ENCODE results near the gene PTPRK. TPM values are rescaled to one million over a fixed set of nuclear protein-coding genes. Genes with fewer than 3 reads are reported as not detected.

PTPRK gene
- total and polyA plus RNA-seq, 2 of the 13 experiments (the other 11 are each of a cell fraction or from before 2014, with no cell fraction given): 43.6 to 98.3 TPM

GRCh38 chr6:128415387-128415786 is 105.0 kb downstream of the PTPRK start (continued):
- TF ChIP-seq ATF6 (CRISPR knock-in tag; conservative IDR thresholded peaks at IDR 0.05) (no peak), TRIM24 (CRISPR knock-in tag; IDR thresholded peaks at IDR 0.05) (no peak), SMAD1 (CRISPR knock-in tag; IDR thresholded peaks at IDR 0.05; ENCODE audit: borderline replicate concordance, low read depth) (no peak), TFDP2 (CRISPR knock-in tag; IDR thresholded peaks at IDR 0.05) (no peak)

GRCh38 chr6:128414943-128415342 is 105.5 kb downstream of the PTPRK start:
- ATAC-seq: peak; percentile 52; the same call in 2 of the 3 replicates
- no TSS peak for BruUV-seq (replicated peaks)
- H4K20me1 ChIP-seq (ENCODE audit: insufficient read depth, low read length): 0 out of 2 replicates have a peak, but pooled peaks cover 4% of the 10 kb centered on the region
- peaks cover 64% of the 10 kb centered on the region for H3K79me2 ChIP-seq (ENCODE audit: insufficient read depth, low read length)
- H3K27me3 ChIP-seq (ENCODE audit: control insufficient read depth in 1 of 2, insufficient read depth in 2 of 2, low read length in 2 of 2): no peaks in the 10 kb centered on the region
- H2AFZ ChIP-seq (ENCODE audit: low read length): no peak overlapping the region
- peak; percentile 32 for DNase-seq (ENCODE audit: low spot score)
- WGBS (ENCODE audit: low lambda C conversion rate): 59% methylated on average over 6 of the region's 6 CpGs
- H3K4me2 ChIP-seq (ENCODE audit: low read depth, low read length): no peak overlapping the region
- peaks cover 9% of the 10 kb centered on the region for H3K4me1 ChIP-seq (ENCODE audit: insufficient read depth, low read length)
- H3K4me3 ChIP-seq (replicated peaks in 1 of 3; ENCODE audit: insufficient read depth in 1 of 3, low read depth in 2 of 3, low read length in 3 of 3): no peak overlapping the region
- H3K27ac ChIP-seq (ENCODE audit: extremely low read length, insufficient read depth, low read length): no peak overlapping the region
- peaks cover 0 to 6% of the 10 kb centered on the region in 2 experiments; a peak in 3 of 5 replicates for H3K36me3 ChIP-seq (replicated peaks in 1 of 2; ENCODE audit: control insufficient read depth in 1 of 2, insufficient read depth in 2 of 2, low read length in 2 of 2)
- peak; percentile 4 for FAIRE-seq
- TF ChIP-seq PHF5A (CRISPR knock-in tag; IDR thresholded peaks at IDR 0.05; ENCODE audit: low read depth, unreplicated experiment): no peak
- 0 out of 2 replicates have a peak, but pooled peaks have one; percentile 18 for TF ChIP-seq ZMYM4 (CRISPR knock-in tag; IDR thresholded peaks at IDR 0.05)
- no peak for TF ChIP-seq E2F5 (CRISPR knock-in tag; conservative IDR thresholded peaks at IDR 0.05)
- TF ChIP-seq SOX13 (IDR thresholded peaks at IDR 0.05): no peak
- TF ChIP-seq SOX13 (CRISPR knock-in tag; conservative IDR thresholded peaks at IDR 0.05 in 1 of 2, IDR thresholded peaks at IDR 0.05 in 1 of 2): peak in 1 of 2 experiments; percentile 34; a peak in 1 of 4 replicates
- no peak for TF ChIP-seq NFRKB (IDR thresholded peaks at IDR 0.05)
- 0 out of 2 replicates have a peak, but pooled peaks have one; percentile 32 for TF ChIP-seq ELF4 (CRISPR knock-in tag; IDR thresholded peaks at IDR 0.05; ENCODE audit: borderline replicate concordance)
- no peak for TF ChIP-seq SOX6 (IDR thresholded peaks at IDR 0.05)
- TF ChIP-seq SOX6 (CRISPR knock-in tag; IDR thresholded peaks at IDR 0.05): peak; percentile 29; the same call in 1 of the 2 replicates
- TF ChIP-seq NFYB (CRISPR knock-in tag; IDR thresholded peaks at IDR 0.05): no peak
- no peak for TF ChIP-seq ZNF792 (CRISPR knock-in tag; IDR thresholded peaks at IDR 0.05)
- TF ChIP-seq CEBPB (IDR thresholded peaks at IDR 0.05; ENCODE audit: borderline replicate concordance, low read depth, low read length): peak; percentile 35; the same call in 1 of the 2 replicates
- no peak overlapping the region for H3K9ac ChIP-seq (ENCODE audit: insufficient read depth, low read depth, low read length)
- POLR2A ChIA-PET: interaction anchor here (1.1 kb wide), 1 partner anchor 105 kb away, joined by 3 read pairs; the partner anchor contains the start of gene PTPRK
- intact Hi-C loops (cut with micrococcal nuclease; ENCODE audit: unreplicated experiment): no loop called here
- in situ Hi-C loops (cut with HindIII; ENCODE audit: extremely low pct_ligation_motif_present, low pct_unique_long_range_greater_than_20kb): no loop called here
- CTCF ChIA-PET (ENCODE audit: low intra/inter-chr PET ratio, low total read pairs): no interaction called here
- 0 out of 2 replicates have a peak, but pooled peaks cover 4% of the 10 kb centered on the region for H3K9me3 ChIP-seq (ENCODE audit: low read length)

Data from HepG2 (cell line).